ENCODE results near the gene SGCG. TPM values are rescaled to one million over a fixed set of nuclear protein-coding genes. Genes with fewer than 3 reads are reported as not detected.
"Not testable (repeated sequence)": the region's sequence is repeated elsewhere in the genome, so short reads cannot be mapped to it uniquely, and the experiment has no call there.

SGCG gene
- total RNA-seq, 1 donor from 2014 or later, result 4.6 TPM

GRCh38 chr13:23212671-23213070 lies 31.9 kb downstream of the SGCG start:
- intact Hi-C loops (cut with DNase I), result no loop called here
- no peak overlapping the region for H3K27ac ChIP-seq

GRCh38 chr13:23231241-23231640 lies 50.5 kb downstream of the SGCG start:
- Histone ChIP-seq H3K4me1 (no peaks in the 10 kb centered on the region), H3K27ac (no peak overlapping the region), H3K36me3 (no peaks in the 10 kb centered on the region), H3K4me3 (no peak overlapping the region), H3K27me3 (no peaks in the 10 kb centered on the region), H3K9me3 (no peaks in the 10 kb centered on the region)
- ATAC-seq (no peak), DNase-seq (no peak)
- no peak for TF ChIP-seq CTCF (IDR thresholded peaks at IDR 0.05)
- intact Hi-C loops (cut with DNase I), result no loop called here

More at GRCh38 chr13:23212671-23213070, 31.9 kb downstream of the SGCG start:
- no peak overlapping the region for H3K4me3 ChIP-seq
- H3K27me3 ChIP-seq, result no peaks in the 10 kb centered on the region
- no peak for DNase-seq
- no peaks in the 10 kb centered on the region for H3K36me3 ChIP-seq
- H3K4me1 ChIP-seq, result no peaks in the 10 kb centered on the region
- no peaks in the 10 kb centered on the region for H3K9me3 ChIP-seq
- TF ChIP-seq CTCF (IDR thresholded peaks at IDR 0.05), result no peak
- ATAC-seq, result no peak

GRCh38 chr13:23235994-23236393 lies 55.2 kb downstream of the SGCG start:
- Histone ChIP-seq H3K27ac (no peak overlapping the region), H3K27me3 (no peaks in the 10 kb centered on the region), H3K9me3 (no peaks in the 10 kb centered on the region), H3K4me3 (no peak overlapping the region), H3K4me1 (no peaks in the 10 kb centered on the region), H3K36me3 (no peaks in the 10 kb centered on the region)
- no peak for ATAC-seq
- intact Hi-C loops (cut with DNase I), result no loop called here
- no peak for TF ChIP-seq CTCF (IDR thresholded peaks at IDR 0.05)
- no peak for DNase-seq

- H3K9me3 ChIP-seq, result no peaks in the 10 kb centered on the region
- intact Hi-C loops (cut with DNase I), result no loop called here
- no peak overlapping the region for H3K4me3 ChIP-seq
- DNase-seq (no peak), ATAC-seq (no peak)
- no peak for TF ChIP-seq CTCF (IDR thresholded peaks at IDR 0.05)
- no peaks in the 10 kb centered on the region for H3K27me3 ChIP-seq
- no peaks in the 10 kb centered on the region for H3K4me1 ChIP-seq
- H3K36me3 ChIP-seq, result no peaks in the 10 kb centered on the region
- H3K27ac ChIP-seq, result no peak overlapping the region
Observed at GRCh38 chr13:23243066-23243465, 62.3 kb downstream of the SGCG start.

- H3K4me3 ChIP-seq; H3K36me3 ChIP-seq; DNase-seq; H3K27ac ChIP-seq; ATAC-seq; intact Hi-C loops (cut with DNase I); H3K27me3 ChIP-seq; H3K9me3 ChIP-seq; H3K4me1 ChIP-seq: not testable (repeated sequence)
Observed at GRCh38 chr13:23248410-23248809, 67.6 kb downstream of the SGCG start.

GRCh38 chr13:23254506-23254905 lies 73.7 kb downstream of the SGCG start:
- H3K27ac ChIP-seq, result no peak overlapping the region
- no peaks in the 10 kb centered on the region for H3K27me3 ChIP-seq
- no peaks in the 10 kb centered on the region for H3K36me3 ChIP-seq
- ATAC-seq, result no peak
- no peak for DNase-seq
- no peaks in the 10 kb centered on the region for H3K9me3 ChIP-seq
- intact Hi-C loops (cut with DNase I), result no loop called here
- H3K4me1 ChIP-seq, result no peaks in the 10 kb centered on the region
- no peak for TF ChIP-seq CTCF (IDR thresholded peaks at IDR 0.05)
- no peak overlapping the region for H3K4me3 ChIP-seq
